Naive thymus-derived CD4-positive, alpha-beta T cell (primary cell): ENCODE measurements around the gene KMT5B. TPM values are rescaled to one million over a fixed set of nuclear protein-coding genes. Genes with fewer than 3 reads are reported as not detected.
A peak's percentile ranks its signal among the peaks of the same experiment; 100 is the strongest.

ENCODE experiments used
- ATAC-seq: fragments of 150-1000 bp; cut with Tn5 transposase; 2 replicates; pipeline ENCODE4 v1.10.0; 2021; ENCODE audit warnings: mild to moderate bottlenecking, moderate library complexity
- CTCF ChIA-PET: fragments of 350-600 bp; sonication (Branson Sonifier 250); formaldehyde crosslinking; loops from one replicate; lab custom pipeline; 2021; ENCODE audit warnings: antibody characterized with exemption; lab: Charles Lee
- POLR2A ChIA-PET: fragments of 350-600 bp; sonication (Branson Sonifier 250); formaldehyde crosslinking; loops from one replicate; lab custom pipeline; 2021; ENCODE audit warnings: antibody characterized with exemption, inconsistent platforms; lab: Charles Lee
- DNase-seq, 9 donors: peaks; one replicate each; pipeline versions ENCODE4 v3.0.0 to v3.0.0-alpha.2; 2020 to 2022; ENCODE audit warnings: mixed read lengths in 1 of 9
- H3K27ac ChIP-seq: one replicate; pipeline ENCODE4 v1.7.0; 2013; ENCODE audit warnings: mild to moderate bottlenecking, low read depth, low read length, moderate library complexity
- H3K27me3 ChIP-seq, 2 donors: one replicate each; pipeline ENCODE4 v1.7.0; 2013; ENCODE audit warnings: low read length in 2 of 2, mild to moderate bottlenecking in 2 of 2, moderate library complexity in 2 of 2; ENCODE audit not compliant: control insufficient read depth in 2 of 2, insufficient read depth in 2 of 2
- H3K36me3 ChIP-seq, 3 experiments: 1 replicate in 2 of 3; 2 replicates in 1 of 3; pipeline ENCODE4 v1.7.0; 2013; ENCODE audit warnings: low read length in 3 of 3, mild to moderate bottlenecking in 3 of 3, moderate library complexity in 1 of 3; ENCODE audit not compliant: insufficient read depth in 3 of 3, control insufficient read depth in 2 of 3
- H3K4me1 ChIP-seq, 2 donors: one replicate each; pipeline ENCODE4 v1.7.0; 2013; ENCODE audit warnings: low read length in 2 of 2, mild to moderate bottlenecking in 2 of 2, moderate library complexity in 1 of 2; ENCODE audit not compliant: control insufficient read depth in 2 of 2, insufficient read depth in 2 of 2
- H3K4me3 ChIP-seq: 2 replicates; pipeline ENCODE4 v1.7.0; 2013; ENCODE audit warnings: mild to moderate bottlenecking, low read length
- H3K9me3 ChIP-seq, 3 experiments: 1 replicate in 2 of 3; 2 replicates in 1 of 3; pipeline ENCODE4 v1.7.0; 2013; ENCODE audit warnings: low read length in 3 of 3; ENCODE audit not compliant: control insufficient read depth in 2 of 3
- H3K27ac Mint-ChIP-seq, 9 donors: one replicate each; pipeline ENCODE4 v1.8.0; 2020 to 2022; ENCODE audit warnings: mixed read lengths in 9 of 9, mild to moderate bottlenecking in 8 of 9, moderate library complexity in 5 of 9, inconsistent platforms in 2 of 9
- H3K27me3 Mint-ChIP-seq, 5 donors: one replicate each; pipeline ENCODE4 v1.8.0; 2021 to 2022; ENCODE audit warnings: mixed read lengths in 5 of 5, mild to moderate bottlenecking in 1 of 5
- H3K36me3 Mint-ChIP-seq, 5 donors: one replicate each; pipeline ENCODE4 v1.8.0; 2020 to 2022; ENCODE audit warnings: mixed read lengths in 5 of 5, mild to moderate bottlenecking in 3 of 5, inconsistent platforms in 1 of 5
- H3K4me1 Mint-ChIP-seq, 7 donors: one replicate each; pipeline ENCODE4 v1.8.0; 2020 to 2022; ENCODE audit warnings: mixed read lengths in 7 of 7, mild to moderate bottlenecking in 3 of 7, inconsistent platforms in 1 of 7
- H3K4me3 Mint-ChIP-seq, 10 donors: one replicate each; pipeline ENCODE4 v1.8.0; 2020 to 2022; ENCODE audit warnings: mild to moderate bottlenecking in 10 of 10, mixed read lengths in 10 of 10, moderate library complexity in 6 of 10, inconsistent platforms in 2 of 10
- H3K9me3 Mint-ChIP-seq, 11 donors: one replicate each; pipeline ENCODE4 v1.8.0; 2020 to 2022; ENCODE audit warnings: mixed read lengths in 11 of 11, mild to moderate bottlenecking in 4 of 11, inconsistent platforms in 1 of 11, moderate library complexity in 1 of 11
- intact Hi-C, 2 donors: fragments of 100-400 bp; cut with micrococcal nuclease; formaldehyde crosslinking; loops; one replicate each; pipeline ENCODE4 v1.15.1; 2023
- polyA plus RNA-seq, 2 donors: library from polyadenylated mRNA; unstranded; fragments of 300-500 nt; fragmentation: Illumina TruSeq; gene quantifications; one replicate each; pipeline ENCODE4 v1.2.3, GENCODE V29; 2021
- total RNA-seq, 6 experiments: library from RNA in 5 of 6; stranded (reverse) in 5 of 6; gene quantifications; 1 replicate in 5 of 6; 2 replicates in 1 of 6; pipeline ENCODE4 v1.2.3 and lab custom pipeline; 2021 to 2026

Gene KMT5B
- total and polyA plus RNA-seq, 7 experiments from 2014 or later: 32.7 to 68.2 (median 43.8) TPM

GRCh38 chr11:68106165-68106940, 106.7 kb downstream of the KMT5B start:
- Histone ChIP-seq H3K27ac (no peak overlapping the region), H3K9me3 (no peaks in the 10 kb centered on the region), H3K27me3 (no peaks in the 10 kb centered on the region), H3K36me3 (no peaks in the 10 kb centered on the region), H3K4me3 (no peak overlapping the region), H3K4me1 (no peaks in the 10 kb centered on the region)
- intact Hi-C loops: no loop called here
- peak; percentile 14 for ATAC-seq
- DNase-seq: no peak
- no peaks in the 10 kb centered on the region for H3K27me3 Mint-ChIP-seq
- CTCF ChIA-PET: no interaction called here
- H3K9me3 Mint-ChIP-seq: no peaks in the 10 kb centered on the region
- H3K36me3 Mint-ChIP-seq: peaks cover 0 to 4% (median 0%) of the 10 kb centered on the region in 5 donors
- no peak overlapping the region for H3K4me3 Mint-ChIP-seq
- H3K4me1 Mint-ChIP-seq: peaks cover 0 to 4% (median 0%) of the 10 kb centered on the region in 7 donors
- POLR2A ChIA-PET: no interaction called here
- H3K27ac Mint-ChIP-seq: no peak overlapping the region

Other genes starting within 250 kb of the KMT5B start
- 10 to 100 TPM; 10.1 to 76.3 (median 21.1) TPM for gene UNC93B1, start 209.2 kb downstream of the KMT5B start, total RNA-seq
- gene UNC93B1, start 209.2 kb downstream of the KMT5B start, polyA plus RNA-seq: 10 to 100 TPM in 1 of 2 donors, 1 to 10 TPM in 1; 4.3 to 12.7 TPM
- 10 to 100 TPM in 1 of 5 experiments, 1 to 10 TPM in 1, under 1 TPM in 2, not detected in 1; 0.57 to 29.5 (median 1.9) TPM for gene ALDH3B1, start 203.0 kb downstream of the KMT5B start, total RNA-seq
- gene ALDH3B1, start 203.0 kb downstream of the KMT5B start, polyA plus RNA-seq: under 1 TPM in 1 of 2 donors, not detected in 1; 0.05 TPM
- 100 to 1,000 TPM in 1 of 5 experiments, 10 to 100 TPM in 4; 67.1 to 126 (median 80.1) TPM for gene NDUFS8, start 182.6 kb downstream of the KMT5B start, total RNA-seq
- 100 to 1,000 TPM; 172 to 197 TPM for gene NDUFS8, start 182.6 kb downstream of the KMT5B start, polyA plus RNA-seq
- gene TCIRG1, start 174.3 kb downstream of the KMT5B start, total RNA-seq: 100 to 1,000 TPM; 164 to 381 (median 194) TPM
- 10 to 100 TPM; 27.3 to 39.0 TPM for gene TCIRG1, start 174.3 kb downstream of the KMT5B start, polyA plus RNA-seq
- 10 to 100 TPM in 2 of 5 experiments, 1 to 10 TPM in 3; 6.0 to 31.3 (median 7.3) TPM for gene CHKA, start 91.9 kb downstream of the KMT5B start, total RNA-seq
- 1 to 10 TPM; 1.4 to 4.4 TPM for gene CHKA, start 91.9 kb downstream of the KMT5B start, polyA plus RNA-seq
- gene C11orf24, start 58.7 kb upstream of the KMT5B start, total RNA-seq: 10 to 100 TPM in 4 of 5 experiments, 1 to 10 TPM in 1; 9.5 to 20.0 (median 15.4) TPM
- 10 to 100 TPM in 1 of 2 donors, 1 to 10 TPM in 1; 5.7 to 11.5 TPM for gene C11orf24, start 58.7 kb upstream of the KMT5B start, polyA plus RNA-seq
- 10 to 100 TPM in 1 of 5 experiments, 1 to 10 TPM in 4; 1.4 to 29.9 (median 2.3) TPM for gene LRP5, start 99.3 kb upstream of the KMT5B start, total RNA-seq
- under 1 TPM; 0.35 to 0.99 TPM for gene LRP5, start 99.3 kb upstream of the KMT5B start, polyA plus RNA-seq
- gene PPP6R3, start 247.5 kb upstream of the KMT5B start, total RNA-seq: 100 to 1,000 TPM; 112 to 159 (median 138) TPM
- gene PPP6R3, start 247.5 kb upstream of the KMT5B start, polyA plus RNA-seq: 10 to 100 TPM; 43.5 to 51.8 TPM